Activated T-cell treated with anti-CD3 and anti-CD28 coated beads, Interleukin-2, amount 50 U/mL, for 4 hours (primary cell): ENCODE measurements around the gene BRF1. TPM values are rescaled to one million over a fixed set of nuclear protein-coding genes. Genes with fewer than 3 reads are reported as not detected.
A peak's percentile ranks its signal among the peaks of the same experiment; 100 is the strongest.
"Not testable (repeated sequence)": the region's sequence is repeated elsewhere in the genome, so short reads cannot be mapped to it uniquely, and the experiment has no call there.

Experiments
- ATAC-seq, 2 donors: fragments of 200-7000 bp; cut with Tn5 transposase; one replicate each; pipeline ENCODE4 v1.10.0; 2021
- DNase-seq: peaks from one replicate; pipeline ENCODE4 v3.0.0-alpha.2; 2020
- H3K27me3 Mint-ChIP-seq: one replicate; pipeline ENCODE4 v1.8.0; 2021; ENCODE audit warnings: low read depth, mixed read lengths
- H3K36me3 Mint-ChIP-seq: one replicate; pipeline ENCODE4 v1.8.0; 2022; ENCODE audit warnings: mixed read lengths; ENCODE audit not compliant: insufficient read depth
- H3K4me1 Mint-ChIP-seq: one replicate; pipeline ENCODE4 v1.8.0; 2021; ENCODE audit warnings: low read depth, mixed read lengths
- H3K4me3 Mint-ChIP-seq: one replicate; pipeline ENCODE4 v1.8.0; 2021; ENCODE audit warnings: mild to moderate bottlenecking, moderate library complexity, mixed read lengths
- H3K9me3 Mint-ChIP-seq: one replicate; pipeline ENCODE4 v1.8.0; 2021; ENCODE audit warnings: mixed read lengths
- total RNA-seq, 3 donors: library from RNA; stranded (reverse); gene quantifications; one replicate each; pipeline ENCODE4 v1.2.1, GENCODE V29; 2021

BRF1 gene
- total RNA-seq, 3 donors from 2014 or later: 33.5 to 36.4 (median 35.4) TPM

DNA sequence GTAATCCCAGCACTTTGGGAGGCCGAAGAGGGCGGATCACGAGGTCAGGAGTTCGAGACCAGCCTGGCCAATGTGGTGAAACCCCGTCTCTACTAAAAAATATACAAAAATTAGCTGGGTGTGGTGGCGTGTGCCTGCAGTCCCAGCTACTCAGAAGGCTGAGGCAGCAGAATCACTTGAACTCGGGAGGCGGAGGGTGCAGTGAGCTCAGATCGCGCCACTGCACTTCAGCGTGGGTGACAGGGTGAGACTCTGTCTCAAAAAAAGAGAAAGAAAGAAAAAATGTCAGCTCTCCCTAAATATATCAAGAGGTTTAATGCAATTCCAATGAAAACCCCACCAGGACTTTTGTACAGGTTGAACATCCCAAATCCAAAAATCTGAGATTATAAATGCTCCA lies 3.5 kb downstream of the BRF1 start:
- H3K4me3 Mint-ChIP-seq, DNase-seq, ATAC-seq, H3K27me3 Mint-ChIP-seq, H3K9me3 Mint-ChIP-seq, H3K36me3 Mint-ChIP-seq: not testable (repeated sequence)
- H3K4me1 Mint-ChIP-seq: peaks cover 41% of the 10 kb centered on the region

DNA sequence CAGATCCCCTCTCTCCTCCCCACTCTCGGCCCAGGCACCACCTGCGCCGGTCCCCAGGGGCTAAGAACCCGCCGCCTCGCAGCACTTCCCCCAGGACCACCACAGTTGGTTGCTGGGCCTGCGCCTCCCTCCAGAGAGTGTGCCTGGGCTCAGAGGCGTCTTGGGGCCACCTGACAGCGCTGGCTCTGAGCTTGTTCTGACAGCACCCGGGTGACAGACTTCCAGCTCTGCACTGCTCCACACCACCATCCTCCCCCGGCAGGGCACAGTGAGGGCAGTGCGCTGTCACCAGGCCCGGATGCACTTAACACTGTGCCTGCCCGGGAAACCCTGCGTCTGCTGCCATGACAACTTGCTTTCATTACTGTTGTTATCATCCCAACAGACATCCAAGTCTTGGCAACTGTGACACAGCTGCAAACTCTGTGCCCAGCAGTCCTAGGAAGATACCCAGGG lies 6.6 kb downstream of the BRF1 start:
- DNase-seq (peak; percentile 38), ATAC-seq (peak; percentile 89 to 91)
- no peaks in the 10 kb centered on the region for H3K27me3 Mint-ChIP-seq
- peak overlapping the region; percentile 50 for H3K4me3 Mint-ChIP-seq
- H3K9me3 Mint-ChIP-seq: no peaks in the 10 kb centered on the region
- peaks cover 42% of the 10 kb centered on the region for H3K4me1 Mint-ChIP-seq
- peaks cover 2% of the 10 kb centered on the region for H3K36me3 Mint-ChIP-seq

DNA sequence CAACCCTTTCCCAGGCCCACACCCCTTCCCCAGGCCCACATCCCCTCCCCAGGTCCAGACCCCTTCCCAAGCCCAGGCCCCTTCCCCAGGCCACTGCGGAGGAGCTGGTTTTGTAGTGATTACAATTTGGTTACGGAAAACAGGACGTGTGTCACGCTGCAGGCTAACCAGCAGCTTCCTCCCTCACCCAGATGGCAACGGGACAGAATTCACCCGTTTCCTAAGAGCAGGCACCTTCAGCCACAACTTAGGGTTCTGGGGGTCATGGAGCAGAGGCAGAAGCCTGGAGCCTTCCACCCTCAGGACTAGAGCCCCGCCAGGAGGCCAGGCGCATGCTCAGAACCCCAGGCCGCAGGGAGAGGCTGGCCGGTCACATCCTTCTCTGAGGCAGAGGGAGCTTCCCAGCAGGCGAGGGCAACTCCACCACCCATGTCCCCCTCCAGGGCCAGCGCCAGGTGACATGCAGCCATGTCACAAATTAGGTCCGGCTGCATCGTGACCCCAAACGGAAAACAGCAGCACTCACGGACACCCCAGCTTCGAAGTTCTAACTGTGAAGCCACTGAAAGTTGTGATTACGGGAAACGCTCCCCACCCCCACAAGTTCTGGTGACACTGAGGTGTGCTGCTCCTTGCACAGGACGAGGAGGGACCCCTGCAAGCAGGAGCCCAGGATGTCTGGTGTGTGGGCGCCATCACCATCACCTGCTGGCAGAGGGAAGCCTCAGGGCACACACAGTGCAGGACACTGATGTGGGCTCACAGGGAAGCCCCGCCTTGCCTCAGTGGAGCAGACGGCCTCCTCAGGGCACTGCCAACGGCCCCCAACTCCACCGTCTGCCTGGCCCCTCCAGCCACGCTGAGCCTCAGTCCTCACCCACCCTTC lies 7.7 kb downstream of the BRF1 start:
- DNase-seq (no peak), ATAC-seq (peak; percentile 25 to 49)
- peaks cover 2% of the 10 kb centered on the region for H3K36me3 Mint-ChIP-seq
- no peaks in the 10 kb centered on the region for H3K9me3 Mint-ChIP-seq
- peak overlapping the region; percentile 50 for H3K4me3 Mint-ChIP-seq
- peaks cover 37% of the 10 kb centered on the region for H3K4me1 Mint-ChIP-seq
- H3K27me3 Mint-ChIP-seq: no peaks in the 10 kb centered on the region

DNA sequence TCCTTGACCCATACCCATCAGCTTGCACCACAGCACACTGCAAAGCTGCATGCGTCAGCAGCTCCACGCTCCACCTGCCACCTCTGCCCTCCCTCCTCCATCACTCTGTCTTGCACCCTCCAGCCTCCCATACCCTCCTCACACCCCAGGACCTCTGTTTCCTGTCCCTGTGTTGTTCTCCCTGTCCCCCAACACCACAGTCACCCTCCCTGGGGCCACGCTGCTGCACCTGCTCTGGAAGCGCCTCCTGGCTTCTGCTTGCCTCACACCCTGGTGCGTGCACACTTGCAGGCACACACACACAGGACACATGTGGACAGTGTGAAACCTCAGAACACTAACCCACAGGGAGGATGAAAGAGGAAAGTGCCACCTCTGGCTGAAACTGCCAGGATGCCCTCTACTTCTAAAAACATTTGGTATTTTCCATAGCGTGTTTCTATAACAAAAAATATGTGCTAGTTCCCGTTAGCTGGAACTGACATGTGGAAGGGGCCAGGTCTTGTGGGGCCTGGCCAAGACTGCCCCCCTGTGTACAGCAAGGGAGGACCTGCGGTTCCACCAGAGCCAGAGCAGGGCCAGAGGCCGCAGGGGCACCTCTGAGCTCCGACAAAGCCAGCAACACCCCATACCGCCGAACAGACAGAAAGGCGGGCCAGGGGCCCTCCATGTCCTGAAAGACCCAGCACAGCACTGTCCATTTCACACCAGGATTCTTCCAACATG lies 10.0 kb downstream of the BRF1 start:
- Mint-ChIP-seq H3K27me3 (no peaks in the 10 kb centered on the region), H3K4me3 (no peak overlapping the region), H3K4me1 (peaks cover 35% of the 10 kb centered on the region), H3K36me3 (peaks cover 2% of the 10 kb centered on the region), H3K9me3 (no peaks in the 10 kb centered on the region)
- ATAC-seq (no peak), DNase-seq (no peak)

DNA sequence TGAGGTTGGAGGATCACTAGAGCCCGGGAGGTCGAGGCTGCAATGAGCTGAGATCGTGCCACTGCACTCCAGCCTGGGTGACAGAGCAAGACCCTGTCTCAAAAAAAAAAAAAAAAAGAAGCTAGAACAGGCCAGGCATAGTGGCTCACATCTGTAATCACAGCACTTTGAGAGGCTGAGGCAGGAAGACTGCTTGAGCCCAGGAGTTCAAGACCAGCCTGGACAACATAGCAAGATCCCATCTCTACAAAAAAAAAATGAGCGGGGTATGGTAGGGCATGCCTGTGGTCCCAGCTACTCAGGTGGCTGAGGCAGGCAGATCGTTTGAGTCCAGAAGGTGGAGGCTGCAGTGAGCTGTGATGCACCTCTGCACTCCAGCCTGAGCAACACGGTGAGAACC lies 11.9 kb downstream of the BRF1 start:
- DNase-seq, H3K27me3 Mint-ChIP-seq, H3K36me3 Mint-ChIP-seq, ATAC-seq, H3K9me3 Mint-ChIP-seq, H3K4me3 Mint-ChIP-seq: not testable (repeated sequence)
- H3K4me1 Mint-ChIP-seq: peaks cover 31% of the 10 kb centered on the region

DNA sequence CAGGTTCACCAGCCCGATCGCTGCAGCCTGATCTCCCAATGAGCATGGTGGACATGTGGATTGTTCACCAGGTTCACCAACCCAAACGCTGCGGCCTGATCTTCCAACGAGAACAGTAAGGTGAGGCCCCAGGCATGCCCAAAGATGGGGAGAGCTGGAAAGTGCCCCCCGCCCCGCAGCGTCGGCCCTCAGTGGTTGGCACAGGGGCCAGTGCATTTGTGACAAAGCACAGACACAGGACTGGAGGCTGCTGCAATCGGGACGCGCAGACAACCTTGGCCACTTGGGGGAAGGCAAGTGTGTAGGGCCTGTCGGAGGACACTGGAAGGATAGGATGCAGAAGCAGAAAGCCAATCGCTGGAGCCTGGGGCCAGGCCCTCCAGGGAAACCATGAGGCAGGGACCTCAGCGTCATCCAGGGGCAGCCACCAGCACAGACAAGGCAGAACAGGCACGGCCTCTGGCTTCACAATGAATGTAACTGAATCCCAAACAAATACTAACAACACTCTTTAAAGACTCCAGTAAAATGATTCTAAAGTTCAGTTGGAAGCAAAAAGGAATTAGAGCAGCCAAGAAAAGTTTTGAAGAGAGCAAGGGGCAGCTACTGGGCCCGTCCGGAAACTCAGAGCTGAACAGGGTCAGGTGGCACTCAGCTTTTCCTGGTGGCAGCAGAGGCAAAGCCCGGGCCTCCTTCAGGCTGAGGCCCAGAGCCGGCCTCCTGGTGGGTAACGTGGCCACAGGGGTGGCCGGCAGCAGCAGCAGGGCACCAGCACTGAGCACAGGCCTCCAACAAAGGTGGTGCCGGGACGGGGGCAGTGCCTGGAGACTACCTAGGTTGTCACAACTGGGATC lies 13.3 kb downstream of the BRF1 start:
- Mint-ChIP-seq H3K4me3 (no peak overlapping the region), H3K4me1 (peaks cover 23% of the 10 kb centered on the region), H3K27me3 (no peaks in the 10 kb centered on the region), H3K9me3 (no peaks in the 10 kb centered on the region), H3K36me3 (peaks cover 3% of the 10 kb centered on the region)
- no peak for DNase-seq
- no peak for ATAC-seq

DNA sequence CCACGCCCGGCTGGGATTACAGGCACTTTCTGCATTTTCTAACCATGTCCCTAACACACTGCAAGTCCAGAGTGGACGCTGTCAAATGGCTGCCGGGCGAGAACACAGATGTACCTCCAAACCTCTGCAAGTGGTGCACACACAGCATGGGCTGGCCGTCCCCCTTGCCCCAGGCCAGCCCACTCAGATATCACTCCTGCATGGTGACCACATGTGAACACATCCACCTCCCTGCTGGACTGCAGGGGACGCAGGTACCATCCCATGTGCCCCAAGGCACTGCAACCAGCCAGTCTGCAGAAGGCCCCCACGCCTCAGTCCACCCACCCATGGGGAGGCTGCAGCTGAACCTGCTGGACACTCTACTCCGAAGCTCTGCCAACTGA lies 14.0 kb downstream of the BRF1 start:
- Mint-ChIP-seq H3K4me1 (peaks cover 24% of the 10 kb centered on the region), H3K36me3 (peaks cover 3% of the 10 kb centered on the region), H3K4me3 (no peak overlapping the region), H3K9me3 (no peaks in the 10 kb centered on the region), H3K27me3 (no peaks in the 10 kb centered on the region)
- no peak for DNase-seq
- ATAC-seq: no peak

DNA sequence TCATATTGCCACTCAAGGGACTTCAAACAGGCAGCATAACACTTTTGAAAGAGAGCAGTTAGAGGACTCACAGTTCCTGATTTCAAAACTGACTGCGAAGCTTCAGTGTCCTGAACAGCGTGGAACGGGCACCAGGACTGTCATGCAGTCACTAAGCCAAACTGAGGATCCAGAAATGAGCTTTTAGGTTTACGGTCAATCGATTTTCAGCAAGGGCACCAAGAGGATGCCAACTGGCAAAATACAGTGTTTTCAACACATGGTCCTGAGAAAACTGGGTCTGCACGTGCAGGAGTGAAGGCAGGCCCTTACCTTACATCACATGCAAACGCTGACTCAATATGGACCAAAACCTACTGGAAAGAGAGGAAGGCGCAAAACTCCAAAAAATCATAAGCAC lies 15.6 kb downstream of the BRF1 start:
- no peak for DNase-seq
- Mint-ChIP-seq H3K9me3 (no peaks in the 10 kb centered on the region), H3K4me1 (peaks cover 17% of the 10 kb centered on the region), H3K27me3 (no peaks in the 10 kb centered on the region), H3K4me3 (no peak overlapping the region), H3K36me3 (peaks cover 3% of the 10 kb centered on the region)
- ATAC-seq: no peak

DNA sequence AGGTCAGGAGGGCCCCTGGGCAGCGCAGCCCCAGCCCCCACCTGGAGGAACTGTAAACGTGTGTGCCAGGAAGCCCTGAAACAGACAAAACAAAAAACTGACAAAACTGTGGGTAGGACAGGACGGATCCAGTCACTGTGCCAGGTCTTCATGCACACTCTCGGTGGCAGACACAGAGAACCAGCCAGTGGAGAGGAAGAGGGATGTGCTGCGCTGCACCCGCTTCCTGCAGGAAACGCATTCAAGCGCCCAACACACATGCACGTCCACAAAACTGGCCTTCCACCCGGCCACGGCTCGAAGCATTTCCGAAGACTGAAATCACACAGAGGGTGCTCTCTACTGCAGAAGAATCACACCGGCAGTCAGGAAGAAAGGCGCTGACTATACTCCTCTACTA lies 16.9 kb downstream of the BRF1 start:
- H3K27me3 Mint-ChIP-seq: no peaks in the 10 kb centered on the region
- peaks cover 3% of the 10 kb centered on the region for H3K36me3 Mint-ChIP-seq
- no peaks in the 10 kb centered on the region for H3K9me3 Mint-ChIP-seq
- H3K4me1 Mint-ChIP-seq: peaks cover 17% of the 10 kb centered on the region
- H3K4me3 Mint-ChIP-seq: no peak overlapping the region
- ATAC-seq (no peak), DNase-seq (no peak)

DNA sequence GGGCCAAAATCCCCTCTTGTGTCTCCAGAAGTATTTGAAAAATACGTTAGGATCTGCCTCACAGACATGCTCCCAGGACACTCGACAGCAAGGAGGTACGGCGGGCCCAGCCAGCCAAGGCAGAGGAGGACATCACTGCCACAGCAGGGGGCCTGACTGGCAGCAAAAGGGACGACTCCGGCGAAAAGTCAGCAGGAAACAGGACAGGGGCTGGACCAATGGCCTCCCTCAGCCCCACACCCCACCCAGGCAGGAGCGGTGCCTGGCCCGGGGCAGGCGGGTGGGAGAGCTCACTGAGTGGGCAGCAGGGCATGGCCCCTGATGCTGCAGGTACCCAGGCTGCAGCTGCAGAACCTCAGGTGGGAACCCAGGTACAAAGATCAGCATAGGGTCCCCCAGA lies 17.8 kb downstream of the BRF1 start:
- Mint-ChIP-seq H3K4me1 (peaks cover 17% of the 10 kb centered on the region), H3K27me3 (no peaks in the 10 kb centered on the region), H3K36me3 (peaks cover 3% of the 10 kb centered on the region), H3K9me3 (no peaks in the 10 kb centered on the region), H3K4me3 (no peak overlapping the region)
- no peak for DNase-seq
- ATAC-seq: no peak

DNA sequence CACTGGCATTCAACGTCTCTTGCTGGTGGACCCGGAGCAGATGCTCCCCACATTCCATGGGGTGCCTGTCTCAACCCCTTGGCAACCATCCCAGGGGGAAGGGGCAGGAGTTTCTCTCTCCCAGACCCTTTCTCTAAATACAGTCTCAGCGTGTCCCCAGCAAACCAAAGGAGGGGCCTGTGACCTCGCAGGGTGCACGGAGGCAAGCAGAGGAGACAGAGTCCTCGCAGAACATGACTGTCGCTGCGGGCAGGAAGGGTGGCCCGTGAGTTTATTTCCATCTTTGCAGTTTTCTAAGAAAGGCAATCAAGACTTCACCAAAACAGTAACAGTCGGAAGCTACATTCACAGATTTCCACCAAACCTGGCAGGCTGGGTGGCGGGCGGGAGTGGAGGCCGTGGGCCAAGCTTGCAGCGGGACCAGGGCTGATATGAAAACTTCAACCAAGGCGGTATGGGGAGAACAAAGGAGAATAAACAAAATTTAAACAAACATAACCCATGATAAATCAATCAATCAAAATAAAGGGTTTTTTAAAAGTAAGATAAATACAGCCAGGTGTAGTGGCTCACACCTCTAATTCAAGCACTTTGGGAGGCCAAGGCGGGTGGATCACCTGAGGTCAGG lies 18.6 kb downstream of the BRF1 start:
- peaks cover 3% of the 10 kb centered on the region for H3K36me3 Mint-ChIP-seq
- H3K9me3 Mint-ChIP-seq: no peaks in the 10 kb centered on the region
- H3K27me3 Mint-ChIP-seq: no peaks in the 10 kb centered on the region
- DNase-seq (no peak), ATAC-seq (no peak)
- H3K4me3 Mint-ChIP-seq: no peak overlapping the region
- H3K4me1 Mint-ChIP-seq: peaks cover 17% of the 10 kb centered on the region

DNA sequence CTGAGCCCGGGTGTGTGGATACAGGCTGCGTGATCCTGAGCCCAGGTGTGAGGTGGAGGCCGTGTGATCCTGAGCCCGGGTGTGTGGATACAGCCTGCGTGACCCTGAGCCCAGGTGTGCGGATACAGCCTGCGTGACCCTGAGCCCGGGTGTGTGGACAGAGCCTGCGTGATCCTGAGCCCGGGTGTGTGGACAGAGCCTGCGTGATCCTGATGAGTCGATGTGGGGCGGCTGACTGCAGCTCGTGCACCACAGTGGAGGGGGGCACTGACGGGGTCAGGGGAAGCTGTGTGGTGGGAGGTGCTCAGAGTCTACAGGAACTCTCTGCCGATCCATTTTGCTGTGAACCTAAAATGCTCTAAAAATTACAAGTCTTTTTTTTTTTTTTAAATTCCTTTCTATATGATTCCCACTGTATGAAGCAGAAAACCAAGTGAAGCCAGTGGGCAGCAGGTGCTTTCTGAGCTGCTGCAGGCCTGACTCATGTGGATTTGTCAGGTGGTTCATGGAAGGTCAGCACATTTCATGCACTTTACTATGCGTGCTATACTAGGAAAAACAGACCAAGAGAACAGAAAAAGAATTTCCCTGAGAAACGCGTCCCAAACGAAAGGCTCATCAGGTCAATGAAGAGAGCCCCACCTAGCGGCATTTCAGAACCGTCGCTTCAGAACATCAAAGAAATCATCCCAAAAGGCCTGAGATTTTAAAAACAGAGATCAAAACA lies 19.3 kb downstream of the BRF1 start:
- DNase-seq: no peak
- H3K27me3 Mint-ChIP-seq: no peaks in the 10 kb centered on the region
- H3K36me3 Mint-ChIP-seq: peaks cover 3% of the 10 kb centered on the region
- H3K4me3 Mint-ChIP-seq: no peak overlapping the region
- peak in 1 of 2 donors; percentile 23 for ATAC-seq
- H3K4me1 Mint-ChIP-seq: peaks cover 17% of the 10 kb centered on the region
- no peaks in the 10 kb centered on the region for H3K9me3 Mint-ChIP-seq

DNA sequence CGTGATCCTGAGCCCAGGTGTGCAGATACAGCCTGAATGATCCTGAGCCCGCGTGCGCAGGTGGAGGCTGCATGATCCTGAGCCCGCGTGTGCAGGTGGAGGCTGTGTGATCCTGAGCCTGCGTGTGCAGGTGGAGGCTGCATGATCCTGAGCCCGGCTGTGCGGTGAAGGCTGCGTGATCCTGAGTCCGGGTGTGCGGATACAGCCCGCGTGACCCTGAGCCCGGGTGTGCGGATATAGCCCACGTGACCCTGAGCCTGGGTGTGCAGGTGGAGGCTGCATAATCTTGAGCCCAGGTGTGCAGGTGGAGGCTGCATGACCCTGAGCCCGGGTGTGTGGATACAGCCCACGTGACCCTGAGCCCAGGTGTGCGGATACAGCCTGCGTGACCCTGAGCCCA lies 20.3 kb downstream of the BRF1 start:
- Mint-ChIP-seq H3K27me3 (no peaks in the 10 kb centered on the region), H3K4me3 (no peak overlapping the region), H3K9me3 (no peaks in the 10 kb centered on the region), H3K36me3 (peaks cover 3% of the 10 kb centered on the region), H3K4me1 (peaks cover 17% of the 10 kb centered on the region)
- DNase-seq (no peak), ATAC-seq (no peak)
